HCT116 (cell line): Measurements from ENCODE around the gene THBS3. TPM values are rescaled to one million over a fixed set of nuclear protein-coding genes. Genes with fewer than 3 reads are reported as not detected.

Experiments used
- ATAC-seq: fragments of 200-7000 bp; cut with Tn5 transposase; 2 replicates; pipeline ENCODE4 v1.9.1; 2020; ENCODE audit warnings: mild to moderate bottlenecking, moderate library complexity
- BruUV-seq: library from RNA; stranded (reverse); fragments of 400-500 nt; replicated peaks from 2 replicates; lab custom pipeline; 2021; lab: Mats Ljungman, UMichigan
- CTCF ChIA-PET: fragments of 300-600 bp; sonication (Branson Sonifier 250); formaldehyde crosslinking; loops from one replicate; lab custom pipeline; 2021; ENCODE audit warnings: antibody characterized with exemption; lab: Charles Lee
- POLR2A ChIA-PET: fragments of 300-600, 350-600 bp; sonication (Branson Sonifier 250); formaldehyde crosslinking; loops from one replicate; lab custom pipeline; 2021; ENCODE audit warnings: antibody characterized with exemption; lab: Charles Lee
- RAD21 ChIA-PET, 2 experiments: fragments of 300-600 bp; sonication (Branson Sonifier 250); formaldehyde crosslinking; loops; one replicate each; lab custom pipeline; 2023; ENCODE audit warnings: low total read pairs in 2 of 2; ENCODE audit not compliant: uncharacterized antibody in 2 of 2, unreplicated experiment in 2 of 2, low non-redundant PET in 1 of 2; lab: Charles Lee
- DNase-seq: peaks from one replicate; pipeline ENCODE4 v3.0.0-alpha.2; 2010; ENCODE audit warnings: low read depth, low spot score
- H2AFZ ChIP-seq: fragments of 200-600 bp; shearing (Covaris generic), sonication (generic); 2 replicates; pipeline ENCODE4 v1.6.1; 2017; ENCODE audit warnings: low read depth, mixed run types, mixed read lengths, antibody characterized with exemption, low read length; ENCODE audit not compliant: poor library complexity, severe bottlenecking
- H3K27ac ChIP-seq: 2 replicates; pipeline ENCODE4 v1.5.1; 2012; ENCODE audit warnings: low read depth, low read length
- H3K27me3 ChIP-seq: fragments of 200-600 bp; sonication (generic); 2 replicates; pipeline ENCODE4 v1.6.1; 2016; ENCODE audit warnings: mixed run types, low read length, mixed read lengths; ENCODE audit not compliant: insufficient read depth
- H3K36me3 ChIP-seq, 2 experiments: fragments of 200-500 bp in 1 of 2; fragments of 200-600 bp in 1 of 2; sonication (Bioruptor generic) in 1 of 2; sonication (generic) in 1 of 2; 2 replicates each; pipeline versions ENCODE4 v1.5.1 to v1.6.1; 2014 to 2016; ENCODE audit warnings: low read length in 2 of 2, inconsistent platforms in 1 of 2, mixed read lengths in 1 of 2, mixed run types in 1 of 2; ENCODE audit not compliant: insufficient read depth in 2 of 2, control insufficient read depth in 1 of 2
- H3K4me1 ChIP-seq, 2 experiments: fragments of 200-600 bp in 1 of 2; sonication (generic) in 1 of 2; 2 replicates each; pipeline versions ENCODE4 v1.5.1 to v1.6.1; 2012 to 2017; ENCODE audit warnings: low read length in 2 of 2, inconsistent platforms in 1 of 2, mild to moderate bottlenecking in 1 of 2, mixed read lengths in 1 of 2, mixed run types in 1 of 2, moderate library complexity in 1 of 2; ENCODE audit not compliant: insufficient read depth in 2 of 2, control insufficient read depth in 1 of 2
- H3K4me2 ChIP-seq: fragments of 200-600 bp; sonication (generic); 2 replicates; pipeline ENCODE4 v1.6.1; 2017; ENCODE audit warnings: mixed run types, low read length, mixed read lengths
- H3K4me3 ChIP-seq, 2 experiments: fragments of 200-600 bp in 1 of 2; sonication (generic) in 1 of 2; replicated peaks in 1 of 2; 2 replicates each; pipeline ENCODE4 v1.5.1; 2011 to 2016; ENCODE audit warnings: low read length in 2 of 2, control low read depth in 1 of 2, low read depth in 1 of 2, mild to moderate bottlenecking in 1 of 2, mixed read lengths in 1 of 2, mixed run types in 1 of 2
- H3K79me2 ChIP-seq: fragments of 200-600 bp; sonication (generic); 2 replicates; pipeline ENCODE4 v1.6.1; 2017; ENCODE audit warnings: mild to moderate bottlenecking, mixed run types, low read length, moderate library complexity, mixed read lengths; ENCODE audit not compliant: insufficient read depth
- H3K9ac ChIP-seq: fragments of 200-600 bp; sonication (generic); 2 replicates; pipeline ENCODE4 v1.6.1; 2016; ENCODE audit warnings: low read length, mixed read lengths
- H3K9me2 ChIP-seq: fragments of 200-600 bp; sonication (generic), shearing (Covaris generic); 2 replicates; pipeline ENCODE4 v1.6.1; 2017; ENCODE audit warnings: mixed run types, mild to moderate bottlenecking, moderate library complexity; ENCODE audit not compliant: insufficient read depth
- H3K9me3 ChIP-seq, 2 experiments: fragments of 200-500 bp in 1 of 2; fragments of 200-600 bp in 1 of 2; sonication (Bioruptor generic) in 1 of 2; sonication (generic) in 1 of 2; 2 replicates each; pipeline ENCODE4 v1.6.1; 2014 to 2017; ENCODE audit warnings: low read length in 2 of 2, mixed read lengths in 2 of 2, inconsistent platforms in 1 of 2, low read depth in 1 of 2, mild to moderate bottlenecking in 1 of 2, mixed run types in 1 of 2, moderate library complexity in 1 of 2; ENCODE audit not compliant: control insufficient read depth in 1 of 2, insufficient read depth in 1 of 2
- H4K20me1 ChIP-seq: fragments of 200-600 bp; sonication (generic), shearing (Covaris generic); 2 replicates; pipeline ENCODE4 v1.6.1; 2017; ENCODE audit warnings: mixed run types, mild to moderate bottlenecking, moderate library complexity; ENCODE audit not compliant: insufficient read depth
- CEBPB ChIP-seq: IDR thresholded peaks from 2 replicates; pipeline ENCODE4 v1.6.1; 2012; ENCODE audit warnings: low read depth
- CTCF ChIP-seq, 3 experiments: fragments of 200-600 bp in 1 of 3; sonication (generic) in 1 of 3; IDR thresholded peaks in 2 of 3; conservative IDR thresholded peaks in 1 of 3; 2 replicates each; pipeline ENCODE4 v1.5.1; 2012 to 2017; ENCODE audit warnings: low read depth in 2 of 3, low read length in 2 of 3, antibody characterized with exemption in 1 of 3, borderline replicate concordance in 1 of 3, control low read depth in 1 of 3, mild to moderate bottlenecking in 1 of 3, mixed read lengths in 1 of 3, mixed run types in 1 of 3, moderate library complexity in 1 of 3; ENCODE audit not compliant: insufficient read depth in 1 of 3
- ELF1 ChIP-seq: IDR thresholded peaks from 2 replicates; pipeline ENCODE4 v1.6.1; 2012; ENCODE audit warnings: low read depth, borderline replicate concordance
- FOSL1 ChIP-seq: IDR thresholded peaks from 2 replicates; pipeline ENCODE4 v1.6.1; 2012; ENCODE audit warnings: low read depth
- JUND ChIP-seq: IDR thresholded peaks from 2 replicates; pipeline ENCODE4 v1.6.1; 2012
- MAX ChIP-seq: IDR thresholded peaks from 2 replicates; pipeline ENCODE4 v1.6.1; 2012
- POLR2AphosphoS5 ChIP-seq: IDR thresholded peaks from 2 replicates; pipeline ENCODE4 v1.6.1; 2011; ENCODE audit warnings: mild to moderate bottlenecking, low read depth, low read length, moderate library complexity
- REST ChIP-seq: IDR thresholded peaks from 2 replicates; pipeline ENCODE4 v1.6.1; 2012; ENCODE audit warnings: low read depth
- SP1 ChIP-seq: IDR thresholded peaks from 2 replicates; pipeline ENCODE4 v1.6.1; 2012; ENCODE audit warnings: low read depth
- SRF ChIP-seq: IDR thresholded peaks from 2 replicates; pipeline ENCODE4 v1.6.1; 2012; ENCODE audit warnings: low read depth
- TCF7L2 ChIP-seq: IDR thresholded peaks from 2 replicates; pipeline ENCODE4 v1.7.0; 2011; ENCODE audit warnings: borderline replicate concordance, inconsistent platforms; ENCODE audit not compliant: insufficient read depth, insufficient read length; ENCODE audit errors: extremely low read depth
- YY1 ChIP-seq: IDR thresholded peaks from 2 replicates; pipeline ENCODE4 v1.6.1; 2011; ENCODE audit warnings: low read length, low read depth, moderate library complexity, mild to moderate bottlenecking; ENCODE audit not compliant: insufficient replicate concordance; ENCODE audit errors: extremely low read depth
- ZFX ChIP-seq: fragments of 450-650 bp; IDR thresholded peaks from 2 replicates; pipeline ENCODE4 v1.6.1; 2017
- intact Hi-C: fragments of 100-400 bp; cut with micrococcal nuclease; formaldehyde crosslinking; loops from 2 replicates; pipeline ENCODE4 v1.10.0; 2022
- total RNA-seq: library from RNA; stranded (reverse); gene quantifications from one replicate; pipeline ENCODE4 v1.2.1, GENCODE V29; 2021; ENCODE audit not compliant: unreplicated experiment

Gene THBS3
- total RNA-seq, 1 experiment from 2014 or later: 15.9 TPM

DNA sequence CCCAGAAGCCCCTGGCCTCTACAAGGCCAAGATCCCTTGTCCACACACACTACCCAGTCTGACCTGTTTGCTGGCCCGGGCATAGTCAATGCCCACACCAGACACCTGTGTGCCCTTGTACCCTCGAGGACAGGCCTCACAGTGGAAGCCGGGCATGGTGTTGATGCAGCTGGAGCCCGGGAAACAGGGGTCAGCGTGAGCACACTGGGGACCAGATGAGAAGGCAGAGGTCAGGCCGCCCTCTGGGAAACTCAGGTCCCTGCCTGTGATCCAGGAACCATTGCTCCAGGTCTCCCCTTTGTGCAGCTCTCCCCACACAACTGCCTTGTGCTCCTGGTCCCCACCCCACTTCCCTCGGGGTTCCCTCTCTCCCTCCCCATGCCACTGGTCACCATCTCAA lies 5.5 kb downstream of the THBS3 start:
- Histone ChIP-seq H3K27me3 (no peaks in the 10 kb centered on the region), H3K9me3 (no peaks in the 10 kb centered on the region), H3K79me2 (no peaks in the 10 kb centered on the region), H3K9ac (no peak overlapping the region), H3K9me2 (no peaks in the 10 kb centered on the region), H3K4me3 (no peak overlapping the region), H3K4me1 (peaks cover 4 to 7% of the 10 kb centered on the region in 2 experiments), H3K36me3 (peaks cover 3 to 11% of the 10 kb centered on the region in 2 experiments; a peak in 2 of 4 replicates), H4K20me1 (no peaks in the 10 kb centered on the region), H3K4me2 (no peak overlapping the region), H2AFZ (no peak overlapping the region), H3K27ac (no peak overlapping the region)
- ChIA-PET POLR2A (no interaction called here), CTCF (no interaction called here), RAD21 (no interaction called here)
- DNase-seq (no peak), ATAC-seq (no peak)
- intact Hi-C loops: no loop called here
- TF ChIP-seq REST (no peak), TCF7L2 (no peak), CTCF (IDR thresholded peaks at IDR 0.05 in 2 of 3, conservative IDR thresholded peaks at IDR 0.05 in 1 of 3; ENCODE audit: borderline replicate concordance in 1 of 3, insufficient read depth in 1 of 3, low read depth in 2 of 3, low read length in 2 of 3) (no peak), ELF1 (no peak), CEBPB (no peak), SRF (no peak), POLR2AphosphoS5 (no peak), YY1 (no peak), SP1 (no peak), ZFX (no peak), JUND (no peak), FOSL1 (no peak), MAX (no peak)
- no TSS peak for BruUV-seq
